Neural progenitor cell (in vitro differentiated cells): ENCODE results near the gene S100A9. TPM values are rescaled to one million over a fixed set of nuclear protein-coding genes. Genes with fewer than 3 reads are reported as not detected.
"Not testable (repeated sequence)": the region's sequence is repeated elsewhere in the genome, so short reads cannot be mapped to it uniquely, and the experiment has no call there.

Experiments
- DNase-seq: peaks from one replicate; pipeline ENCODE4 v3.0.0-alpha.2; 2016; ENCODE audit warnings: low spot score
- H2AFZ ChIP-seq: fragments of 200-600 bp; sonication (generic); replicated peaks from 2 replicates; pipeline ENCODE4 v1.6.1; 2016; ENCODE audit warnings: antibody characterized with exemption
- H3F3A ChIP-seq: fragments of 200-600 bp; sonication (generic); 2 replicates; pipeline ENCODE4 v1.6.1; 2016; ENCODE audit warnings: antibody characterized with exemption, low read depth
- H3K27ac ChIP-seq: fragments of 200-600 bp; sonication (generic); 2 replicates; pipeline ENCODE4 v1.5.1; 2016; ENCODE audit warnings: mild to moderate bottlenecking
- H3K27me3 ChIP-seq: fragments of 200-600 bp; sonication (generic); 2 replicates; pipeline ENCODE4 v1.6.1; 2016; ENCODE audit warnings: mild to moderate bottlenecking, moderate library complexity
- H3K36me3 ChIP-seq: fragments of 200-600 bp; sonication (generic); 2 replicates; pipeline ENCODE4 v1.5.1; 2016
- H3K4me1 ChIP-seq: fragments of 200-600 bp; sonication (generic); 2 replicates; pipeline ENCODE4 v1.6.1; 2016; ENCODE audit warnings: mixed run types
- H3K4me2 ChIP-seq: fragments of 200-600 bp; sonication (generic); 2 replicates; pipeline ENCODE4 v1.6.1; 2016
- H3K4me3 ChIP-seq: fragments of 200-600 bp; sonication (generic); 2 replicates; pipeline ENCODE4 v1.5.1; 2016
- H3K79me2 ChIP-seq: fragments of 200-600 bp; sonication (generic); 2 replicates; pipeline ENCODE4 v1.6.1; 2016; ENCODE audit warnings: low read depth
- H3K9ac ChIP-seq: fragments of 200-600 bp; sonication (generic); 2 replicates; pipeline ENCODE4 v1.6.1; 2016
- H3K9me3 ChIP-seq: fragments of 200-600 bp; sonication (generic); 2 replicates; pipeline ENCODE4 v1.5.1; 2016; ENCODE audit warnings: low read depth
- H4K20me1 ChIP-seq: fragments of 200-600 bp; sonication (generic); 2 replicates; pipeline ENCODE4 v1.6.1; 2016; ENCODE audit warnings: low read depth
- H3K27ac Mint-ChIP-seq: 3 replicates; pipeline ENCODE4 v1.8.0; 2021; ENCODE audit warnings: mixed read lengths
- H3K27me3 Mint-ChIP-seq: 2 replicates; pipeline ENCODE4 v1.8.0; 2022; ENCODE audit warnings: low read depth, mild to moderate bottlenecking, inconsistent platforms, moderate library complexity, mixed read lengths; ENCODE audit not compliant: insufficient read depth
- H3K36me3 Mint-ChIP-seq: 3 replicates; pipeline ENCODE4 v1.8.0; 2021; ENCODE audit warnings: mixed read lengths
- H3K4me1 Mint-ChIP-seq: 3 replicates; pipeline ENCODE4 v1.8.0; 2021; ENCODE audit warnings: mixed read lengths
- H3K4me3 Mint-ChIP-seq: 3 replicates; pipeline ENCODE4 v1.8.0; 2021; ENCODE audit warnings: mild to moderate bottlenecking, moderate library complexity, mixed read lengths
- H3K9me3 Mint-ChIP-seq: 3 replicates; pipeline ENCODE4 v1.8.0; 2020; ENCODE audit warnings: mixed read lengths
- EZH2 ChIP-seq: fragments of 200-600 bp; sonication (generic); IDR thresholded peaks from 2 replicates; pipeline ENCODE4 v1.6.1; 2017; ENCODE audit warnings: antibody characterized with exemption, mild to moderate bottlenecking, moderate library complexity
- EZH2phosphoT487 ChIP-seq: fragments of 200-600 bp; sonication (generic); IDR thresholded peaks from 2 replicates; pipeline ENCODE4 v1.6.1; 2017; ENCODE audit warnings: antibody characterized with exemption
- small RNA-seq: library from RNA; depleted of rRNA; stranded (forward); fragments of <200 nt; gene quantifications from one replicate; pipeline ENCODE3, GENCODE V24; 2015
- total RNA-seq: library from RNA; depleted of rRNA; stranded (reverse); fragments of >200 nt; gene quantifications from 2 replicates; pipeline ENCODE4 v1.2.3, GENCODE V29; 2015; ENCODE audit warnings: low replicate concordance
- TF ChIP-seq, protein P1 (sequence below): fragments of 200-600 bp; sonication (generic); IDR thresholded peaks from 2 replicates; pipeline ENCODE4 v1.5.1; 2017; ENCODE audit warnings: antibody characterized with exemption, mild to moderate bottlenecking

The S100A9 gene
- total RNA-seq, 1 donor from 2014 or later: not detected

DNA sequence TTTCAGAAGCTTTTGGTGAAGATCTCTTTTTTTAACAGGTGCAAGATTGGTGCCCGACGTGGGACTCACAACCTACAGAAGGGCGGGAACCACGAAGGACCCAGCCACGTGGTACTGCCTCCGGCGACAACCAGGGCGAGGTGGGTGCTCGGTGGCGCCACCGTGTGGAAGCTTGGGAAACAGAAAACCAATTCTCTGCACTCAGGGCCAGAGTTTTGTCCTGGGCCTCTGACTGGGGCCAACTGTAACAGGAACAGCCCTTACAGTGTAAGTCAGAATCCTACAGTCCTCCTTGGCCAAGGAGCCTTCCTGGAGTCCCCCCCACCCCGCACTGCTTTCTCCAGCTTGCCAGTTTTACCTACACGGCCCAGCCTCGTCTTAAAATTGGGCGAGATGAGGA lies 47.1 kb downstream of the S100A9 start:
- H3K27me3 ChIP-seq: no peaks in the 10 kb centered on the region
- no peak overlapping the region for H3K4me3 ChIP-seq
- TF ChIP-seq EZH2phosphoT487 (no peak), EZH2 (no peak)
- TF ChIP-seq, protein P1, sequence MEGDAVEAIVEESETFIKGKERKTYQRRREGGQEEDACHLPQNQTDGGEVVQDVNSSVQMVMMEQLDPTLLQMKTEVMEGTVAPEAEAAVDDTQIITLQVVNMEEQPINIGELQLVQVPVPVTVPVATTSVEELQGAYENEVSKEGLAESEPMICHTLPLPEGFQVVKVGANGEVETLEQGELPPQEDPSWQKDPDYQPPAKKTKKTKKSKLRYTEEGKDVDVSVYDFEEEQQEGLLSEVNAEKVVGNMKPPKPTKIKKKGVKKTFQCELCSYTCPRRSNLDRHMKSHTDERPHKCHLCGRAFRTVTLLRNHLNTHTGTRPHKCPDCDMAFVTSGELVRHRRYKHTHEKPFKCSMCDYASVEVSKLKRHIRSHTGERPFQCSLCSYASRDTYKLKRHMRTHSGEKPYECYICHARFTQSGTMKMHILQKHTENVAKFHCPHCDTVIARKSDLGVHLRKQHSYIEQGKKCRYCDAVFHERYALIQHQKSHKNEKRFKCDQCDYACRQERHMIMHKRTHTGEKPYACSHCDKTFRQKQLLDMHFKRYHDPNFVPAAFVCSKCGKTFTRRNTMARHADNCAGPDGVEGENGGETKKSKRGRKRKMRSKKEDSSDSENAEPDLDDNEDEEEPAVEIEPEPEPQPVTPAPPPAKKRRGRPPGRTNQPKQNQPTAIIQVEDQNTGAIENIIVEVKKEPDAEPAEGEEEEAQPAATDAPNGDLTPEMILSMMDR: peak; percentile 52
- H3K27ac ChIP-seq: no peak overlapping the region
- Mint-ChIP-seq H3K36me3 (no peaks in the 10 kb centered on the region), H3K27ac (no peak overlapping the region), H3K4me1 (no peaks in the 10 kb centered on the region), H3K27me3 (peaks cover 9% of the 10 kb centered on the region), H3K9me3 (peaks cover 2% of the 10 kb centered on the region), H3K4me3 (no peak overlapping the region)
- no peaks in the 10 kb centered on the region for H3K4me1 ChIP-seq
- no peaks in the 10 kb centered on the region for H3K79me2 ChIP-seq
- H3F3A ChIP-seq: no peaks in the 10 kb centered on the region
- H3K36me3 ChIP-seq: no peaks in the 10 kb centered on the region
- peak; percentile 24 for DNase-seq
- H4K20me1 ChIP-seq: no peaks in the 10 kb centered on the region
- no peak overlapping the region for H2AFZ ChIP-seq
- H3K4me2 ChIP-seq: no peak overlapping the region
- no peak overlapping the region for H3K9ac ChIP-seq
- no peaks in the 10 kb centered on the region for H3K9me3 ChIP-seq

- not testable (repeated sequence) for H3K27me3 ChIP-seq, H4K20me1 ChIP-seq, DNase-seq, H3K4me1 ChIP-seq, H3K36me3 Mint-ChIP-seq, H3K27me3 Mint-ChIP-seq, H3K27ac Mint-ChIP-seq, H3K9me3 Mint-ChIP-seq, H3K4me1 Mint-ChIP-seq, H3K4me3 Mint-ChIP-seq, H3F3A ChIP-seq, H3K9me3 ChIP-seq, H3K27ac ChIP-seq, H3K36me3 ChIP-seq, H3K4me2 ChIP-seq, H3K79me2 ChIP-seq, H3K4me3 ChIP-seq, H2AFZ ChIP-seq, H3K9ac ChIP-seq
These were observed 48.4 kb downstream of the S100A9 start for GRCh38 chr1:153405825-153406599.

GRCh38 chr1:153407274-153407673 lies 49.6 kb downstream of the S100A9 start:
- H3K27me3 ChIP-seq, H4K20me1 ChIP-seq, H3K4me1 ChIP-seq, H3K4me2 ChIP-seq, H3K27ac ChIP-seq, DNase-seq, H3K4me3 ChIP-seq, H3K36me3 Mint-ChIP-seq, H3K79me2 ChIP-seq, H3K27ac Mint-ChIP-seq, H3K9ac ChIP-seq, H3K4me1 Mint-ChIP-seq, H3K4me3 Mint-ChIP-seq, H3F3A ChIP-seq, H3K36me3 ChIP-seq, H3K9me3 ChIP-seq, H3K27me3 Mint-ChIP-seq, H3K9me3 Mint-ChIP-seq: not testable (repeated sequence)
- peak overlapping the region; percentile 34 for H2AFZ ChIP-seq

Small RNA genes lying within 50 kb of the gene (small RNA-seq; reads per million reads assigned to genes)
- not detected for gene RNU6-160P
- gene S100A15A: not detected

Other genes with a start within 250 kb of the S100A9 start
- gene SPRR2F, start 244.3 kb upstream of the S100A9 start, total RNA-seq: not detected in 2 replicates
- gene SPRR2G, start 207.0 kb upstream of the S100A9 start, total RNA-seq: not detected in 2 replicates
- gene LELP1, start 154.4 kb upstream of the S100A9 start, total RNA-seq: not detected in 2 replicates
- gene PRR9, start 140.3 kb upstream of the S100A9 start, total RNA-seq: not detected in 2 replicates
- not detected in 2 replicates for gene LORICRIN, start 98.2 kb upstream of the S100A9 start, total RNA-seq
- gene PGLYRP3, start 44.9 kb upstream of the S100A9 start, total RNA-seq: not detected in 2 replicates
- not detected in 2 replicates for gene PGLYRP4, start 9.0 kb upstream of the S100A9 start, total RNA-seq
- not detected in 2 replicates for gene S100A12, start 17.8 kb downstream of the S100A9 start, total RNA-seq
- gene S100A8, start 33.2 kb downstream of the S100A9 start, total RNA-seq: not detected in 2 replicates
- not detected in 2 replicates for gene S100A7A, start 58.7 kb downstream of the S100A9 start, total RNA-seq
- gene S100A7, start 102.8 kb downstream of the S100A9 start, total RNA-seq: not detected in 2 replicates
- 0.34 TPM in 1 of 2 replicates, not detected in the other for gene S100A6, start 178.1 kb downstream of the S100A9 start, total RNA-seq
- gene S100A5, start 183.1 kb downstream of the S100A9 start, total RNA-seq: not detected in 2 replicates
- gene S100A4, start 188.0 kb downstream of the S100A9 start, total RNA-seq: 22.4 and 34.3 TPM in 2 replicates
- gene S100A3, start 191.4 kb downstream of the S100A9 start, total RNA-seq: not detected in 2 replicates
- gene S100A2, start 208.0 kb downstream of the S100A9 start, total RNA-seq: not detected in 2 replicates